NCI-H146 treated with DMSO at 0.1 percent for 48 hours (cell line): Measurements from ENCODE around the gene TLE4.
"Not testable (repeated sequence)": the region's sequence is repeated elsewhere in the genome, so short reads cannot be mapped to it uniquely, and the experiment has no call there.

Source experiments
- DNase-seq: peaks from one replicate; lab custom pipeline; 2025; ENCODE audit not compliant: unreplicated experiment; lab: John Stamatoyannopoulos, UW

The TLE4 gene

DNA sequence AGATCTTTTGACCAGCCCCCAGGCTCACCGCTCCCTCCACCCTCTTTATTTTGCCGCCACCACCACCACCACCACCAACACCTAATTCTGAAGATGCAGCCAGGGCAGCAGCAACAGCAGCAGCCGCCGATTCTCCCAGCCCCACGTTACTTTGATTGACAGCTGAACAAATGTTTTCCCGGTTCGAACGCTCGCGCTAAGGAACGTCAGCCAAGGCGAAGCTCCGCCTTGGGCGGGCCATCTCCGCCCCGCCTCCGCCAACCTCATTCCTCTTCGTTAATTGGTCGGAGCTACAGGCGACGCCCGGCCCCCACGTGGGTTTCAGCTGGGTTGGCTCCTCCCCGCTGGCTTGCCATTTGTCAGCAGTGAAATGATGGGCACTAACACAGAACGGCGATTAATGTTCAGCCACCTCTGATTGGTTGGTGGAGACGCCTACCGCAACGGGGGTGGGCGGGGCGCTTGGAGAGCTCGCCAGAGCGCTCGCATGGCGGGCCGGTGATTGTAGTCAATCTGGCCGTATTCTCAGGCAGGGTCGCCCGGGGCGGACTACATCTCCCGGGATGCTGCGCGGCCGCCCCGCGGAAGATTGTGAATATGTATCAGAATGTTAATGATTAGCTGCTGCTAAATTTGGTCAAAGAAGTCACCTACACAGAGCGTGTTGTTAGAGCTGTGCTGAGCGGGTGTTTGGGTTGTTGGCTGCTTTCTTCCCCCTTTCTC lies at the start of gene TLE4:
Gene TLE4 (plus strand): TSS at position 657 of the 723 bp plus-strand sequence. CDS start 826 bp downstream, outside the sequence.
- peak; percentile 97 for DNase-seq

DNA sequence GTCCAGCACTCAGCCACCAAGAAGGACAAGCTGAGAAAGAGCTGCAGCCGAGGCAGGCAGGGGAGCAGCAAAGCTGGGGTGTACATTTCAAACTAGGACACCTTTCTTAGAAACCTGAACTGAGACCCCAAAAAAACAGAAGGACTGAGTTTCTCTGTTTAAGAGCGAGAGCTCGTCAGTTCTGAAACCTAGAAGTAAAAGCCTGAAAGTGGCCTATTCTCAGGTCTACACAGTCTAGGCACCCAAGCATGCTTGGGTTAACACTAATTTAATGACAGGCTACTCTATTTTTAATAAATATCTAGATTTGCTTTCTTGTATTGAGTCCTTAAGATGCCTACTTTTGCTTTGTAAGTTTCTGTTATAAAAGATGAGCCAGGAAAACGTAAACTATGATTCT lies 49.0 kb upstream of the TLE4 start:
- no peak for DNase-seq

DNA sequence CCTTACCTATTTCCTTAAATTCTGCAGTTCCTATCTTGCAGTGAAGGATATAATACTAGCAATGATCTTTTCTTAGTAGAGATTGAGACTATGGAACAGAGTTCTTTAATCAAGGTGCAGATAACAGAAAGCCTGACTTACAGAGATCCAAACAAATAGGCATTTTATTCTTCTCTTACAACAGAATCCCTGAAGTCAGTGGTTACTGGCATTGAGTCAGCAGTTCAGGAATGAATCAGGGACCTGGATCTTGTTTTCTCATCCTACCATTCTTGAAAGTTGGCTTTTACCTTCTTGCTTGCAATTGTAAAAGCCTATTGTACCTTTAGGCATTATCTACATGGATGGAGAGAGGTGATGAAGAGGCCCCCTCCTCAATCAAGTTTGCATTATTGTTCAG lies 47.5 kb upstream of the TLE4 start:
- DNase-seq = no peak

DNA sequence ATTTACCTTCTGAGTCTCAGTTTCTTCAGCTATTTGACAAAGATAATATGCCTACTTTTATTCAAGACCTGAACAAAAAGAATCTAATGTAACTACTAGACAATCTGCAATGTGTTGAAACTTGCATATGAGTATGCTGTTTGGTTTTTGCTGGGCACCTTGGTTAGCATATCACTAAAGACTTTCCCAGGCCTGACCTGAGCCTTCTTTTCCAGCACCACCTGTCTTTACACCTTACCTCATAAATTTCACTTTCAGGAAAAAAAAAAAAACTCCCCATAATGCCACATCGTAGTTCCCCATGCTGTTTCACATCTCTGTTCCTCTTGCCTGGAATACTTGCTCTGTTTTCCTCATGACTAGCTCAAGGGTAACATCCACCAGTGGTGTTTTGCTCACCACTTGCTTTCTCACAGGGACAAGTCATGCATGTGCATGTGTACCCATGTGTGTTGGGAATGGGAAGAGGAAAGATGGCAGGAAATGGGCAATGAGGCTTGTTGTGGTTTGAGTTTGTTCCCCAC lies 45.6 kb upstream of the TLE4 start:
- DNase-seq = no peak

DNA sequence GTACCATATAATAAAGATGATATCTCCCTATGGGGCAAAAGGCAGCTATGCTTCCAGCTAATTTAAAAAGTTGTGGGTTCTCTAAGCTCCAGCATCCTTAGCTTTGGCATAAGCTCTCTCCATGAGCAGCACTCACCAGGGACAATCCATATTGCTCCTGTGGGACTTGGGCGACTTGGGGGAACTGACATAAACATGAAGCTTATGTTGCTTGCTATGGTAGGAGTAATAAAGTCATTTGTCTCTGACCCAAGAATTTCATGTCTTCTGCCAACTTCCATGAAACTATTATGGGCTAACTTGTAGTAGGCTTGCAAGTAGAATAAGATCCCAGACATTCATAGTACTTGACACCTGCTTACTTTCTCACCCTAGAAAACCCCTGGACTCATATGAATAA lies 36.2 kb upstream of the TLE4 start:
- no peak for DNase-seq

DNA sequence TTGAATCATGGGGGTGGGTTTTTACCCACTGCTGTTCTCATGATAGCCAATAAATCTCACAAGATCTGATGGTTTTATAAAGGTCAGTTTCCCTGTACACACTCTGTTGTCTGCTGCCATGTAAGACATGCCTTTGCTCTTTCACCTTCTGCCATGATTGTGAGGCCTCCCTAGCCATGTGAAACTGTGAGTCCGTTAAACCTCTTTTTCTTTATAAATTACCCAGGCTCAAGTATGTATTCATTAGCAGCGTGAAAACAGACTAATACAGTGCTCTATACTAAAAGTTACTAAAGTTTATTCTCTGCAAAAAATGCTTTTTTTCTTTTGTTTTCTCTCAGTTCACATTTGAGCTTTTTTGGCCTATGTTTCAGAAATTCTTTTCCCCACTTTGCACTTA lies 33.9 kb upstream of the TLE4 start:
- DNase-seq = no peak

DNA sequence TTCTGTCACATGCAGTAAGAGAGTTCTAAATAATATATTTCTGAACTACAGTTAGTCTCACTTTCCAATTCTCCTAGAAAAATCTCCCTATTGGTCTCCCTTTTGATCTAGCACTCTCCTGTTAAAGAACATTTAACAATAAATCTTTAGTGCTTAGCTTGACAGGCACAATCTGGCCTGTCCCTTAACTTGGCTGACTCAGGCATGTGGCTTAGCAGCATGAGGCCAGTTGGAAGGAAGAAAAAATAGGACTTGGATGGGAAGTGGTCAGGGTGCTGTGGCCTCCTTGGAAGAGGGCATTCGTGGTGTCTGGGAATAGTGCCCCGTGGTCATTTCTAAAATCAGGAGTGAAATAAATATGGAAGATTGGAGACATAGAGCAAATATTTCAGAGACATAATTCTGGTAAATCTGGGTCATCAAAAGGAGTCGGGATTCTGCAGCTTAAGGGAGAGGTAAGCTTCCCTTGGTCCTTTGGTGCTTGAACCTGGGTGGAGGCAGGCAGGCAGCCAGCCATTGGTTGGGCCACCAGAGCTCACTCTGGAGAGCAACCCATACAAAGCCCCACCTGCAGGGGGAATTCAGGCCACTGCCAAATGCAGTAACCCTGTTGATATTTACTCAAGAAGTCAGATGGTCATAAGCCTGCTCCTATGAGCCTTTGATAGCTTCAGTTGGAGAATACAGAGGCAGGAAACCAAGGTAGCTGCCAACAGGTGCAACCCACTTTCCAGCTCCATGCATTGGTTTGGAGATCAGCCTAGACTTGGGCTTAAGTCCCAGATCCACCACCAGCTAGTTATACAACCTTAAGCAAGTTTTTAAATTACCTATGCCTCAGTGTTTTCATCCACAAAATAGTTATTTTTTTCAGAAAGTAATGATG lies 28.8 kb upstream of the TLE4 start:
- DNase-seq = no peak

DNA sequence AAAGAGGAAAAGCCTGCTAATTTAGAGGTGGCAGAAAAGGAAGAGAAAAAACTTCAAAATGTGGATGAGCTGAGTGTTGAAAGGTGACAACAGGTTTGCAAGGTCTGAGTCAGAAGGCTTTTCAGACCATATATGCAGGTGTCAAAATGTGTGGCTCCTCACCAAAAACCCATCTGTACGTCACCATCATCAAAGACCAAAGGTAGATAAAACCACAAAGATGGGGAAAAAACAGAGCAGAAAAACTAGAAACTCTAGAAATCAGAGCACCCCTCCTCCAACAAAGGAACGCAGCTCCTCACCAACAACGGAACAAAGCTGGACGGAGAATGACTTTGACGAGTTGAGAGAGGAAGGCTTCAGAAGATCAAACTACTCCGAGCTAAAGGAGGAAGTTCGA lies 27.4 kb upstream of the TLE4 start:
- not testable (repeated sequence) for DNase-seq

DNA sequence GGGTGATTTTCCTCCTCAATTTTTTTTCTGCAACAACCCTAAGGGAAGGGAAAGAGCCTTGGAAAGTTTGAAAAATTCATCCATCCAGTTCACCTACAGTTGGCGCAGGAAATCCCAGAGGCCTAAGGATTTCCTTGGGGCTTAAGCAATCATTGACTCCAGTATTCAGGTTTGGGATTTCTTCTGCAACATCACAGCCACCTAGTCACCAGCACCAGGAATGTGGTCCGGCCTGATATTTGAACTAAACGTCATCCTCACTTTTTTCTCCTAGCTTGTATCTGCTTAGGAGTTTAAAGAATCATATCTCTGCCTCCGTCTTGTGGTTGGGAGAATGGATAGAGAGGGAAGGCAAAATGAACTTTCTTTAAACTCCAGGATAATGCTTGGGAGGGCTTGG lies 20.2 kb upstream of the TLE4 start:
- no peak for DNase-seq

DNA sequence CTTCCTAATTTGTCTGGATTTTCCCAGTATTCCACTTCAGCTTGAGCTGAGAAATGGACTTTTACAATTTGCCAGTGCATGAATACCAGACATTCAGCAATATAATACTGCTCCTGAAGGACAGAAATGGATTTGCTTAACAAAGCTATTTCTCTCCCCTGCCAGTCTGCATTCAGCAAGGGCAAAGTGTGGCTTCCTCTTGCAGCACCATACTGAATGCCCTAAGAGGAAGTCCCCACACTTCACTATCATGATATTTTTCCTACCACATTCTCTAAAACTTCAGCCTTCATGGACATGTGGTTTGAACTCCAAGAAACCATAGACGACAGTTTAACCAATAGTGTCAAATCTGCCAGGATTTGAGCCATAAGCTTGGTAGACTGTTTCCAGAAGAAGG lies 19.8 kb upstream of the TLE4 start:
- DNase-seq = no peak

DNA sequence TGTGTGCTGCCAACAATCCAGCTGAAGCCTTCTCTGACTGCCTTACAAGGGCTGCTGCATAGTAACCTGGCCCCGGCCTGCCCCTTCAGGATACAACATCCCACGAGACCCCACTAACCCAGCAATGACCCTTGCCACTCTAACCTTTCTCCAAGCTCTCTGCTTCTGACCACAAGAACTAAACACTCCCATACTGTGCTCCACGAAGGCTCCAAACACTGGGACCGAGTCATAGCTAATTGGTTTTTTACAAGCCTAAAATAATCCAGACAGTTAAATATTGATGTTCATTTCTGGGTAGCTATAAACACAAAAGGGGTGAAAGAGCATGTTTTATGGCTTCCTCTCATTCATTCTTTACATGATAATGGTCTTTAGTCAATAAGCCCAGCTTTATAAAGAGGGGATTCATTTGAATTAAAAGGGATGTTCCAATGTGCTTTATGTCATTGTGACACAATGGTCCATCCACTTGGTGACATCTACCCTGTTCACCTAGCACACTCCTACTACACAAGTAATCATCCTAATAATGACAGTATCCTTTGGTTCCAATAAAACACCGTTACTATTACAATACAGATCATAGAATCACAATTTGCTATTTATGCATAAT lies 16.2 kb upstream of the TLE4 start:
- DNase-seq = no peak

DNA sequence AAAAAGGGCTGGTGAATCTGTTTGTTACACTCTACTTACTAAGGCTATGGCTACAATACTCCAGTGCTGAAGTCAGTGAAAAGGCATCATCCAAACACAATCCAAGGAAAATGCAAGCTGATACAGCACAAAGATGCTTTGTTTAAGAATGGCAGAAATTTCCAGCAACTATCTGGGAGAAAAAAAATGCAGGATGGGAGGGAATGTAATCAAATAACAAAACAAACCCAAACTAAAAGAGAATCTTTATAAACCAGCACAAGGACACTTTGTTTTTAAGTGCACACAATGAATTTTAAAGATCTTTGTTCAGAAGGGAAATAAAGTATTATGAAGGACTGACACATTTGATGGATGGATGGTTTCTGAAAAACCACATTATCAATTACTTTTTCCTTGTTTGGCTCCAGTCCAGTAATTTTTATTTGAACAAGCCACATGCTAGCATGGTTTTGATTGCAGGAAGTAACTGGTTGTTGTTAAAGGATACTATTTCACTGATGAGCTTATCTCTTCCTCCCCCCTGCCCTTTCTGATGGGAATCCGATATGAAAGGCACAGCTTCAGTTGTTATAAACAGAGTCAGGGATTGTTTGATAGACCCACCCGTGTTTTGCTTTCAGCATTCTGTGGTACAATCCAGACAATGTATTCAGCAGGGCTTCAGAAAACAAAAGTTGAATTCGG lies 12.1 kb upstream of the TLE4 start:
- DNase-seq = peak; percentile 56

DNA sequence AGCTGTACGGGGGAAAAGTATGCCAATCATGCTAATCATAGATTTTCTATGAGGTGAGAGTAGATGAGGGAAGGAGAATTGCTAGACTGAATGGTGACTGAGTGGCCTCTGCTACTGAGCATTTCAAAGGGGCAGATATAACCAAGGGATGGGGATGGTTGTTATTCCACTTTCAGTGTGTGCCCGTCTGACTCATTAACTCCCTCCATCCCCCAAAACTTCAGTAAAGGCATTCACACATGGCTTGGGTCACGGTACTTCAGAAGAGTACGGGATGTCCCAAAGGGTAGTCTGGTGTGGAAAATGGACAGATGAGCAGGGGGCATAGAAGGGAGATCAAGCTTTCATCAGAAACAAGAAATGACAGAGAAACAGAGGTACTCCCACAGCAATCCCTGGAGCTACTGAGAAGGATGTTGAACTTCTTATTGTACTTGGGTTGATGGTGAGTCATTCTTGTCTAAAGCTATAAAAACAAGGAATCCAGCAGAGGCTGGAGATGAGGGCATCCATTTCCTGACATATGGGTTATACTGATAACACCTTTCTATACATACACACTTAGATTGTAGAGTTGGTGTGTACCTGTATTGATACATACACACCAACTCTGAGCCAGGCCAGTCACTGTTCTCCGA lies 8.9 kb upstream of the TLE4 start:
- DNase-seq = no peak

DNA sequence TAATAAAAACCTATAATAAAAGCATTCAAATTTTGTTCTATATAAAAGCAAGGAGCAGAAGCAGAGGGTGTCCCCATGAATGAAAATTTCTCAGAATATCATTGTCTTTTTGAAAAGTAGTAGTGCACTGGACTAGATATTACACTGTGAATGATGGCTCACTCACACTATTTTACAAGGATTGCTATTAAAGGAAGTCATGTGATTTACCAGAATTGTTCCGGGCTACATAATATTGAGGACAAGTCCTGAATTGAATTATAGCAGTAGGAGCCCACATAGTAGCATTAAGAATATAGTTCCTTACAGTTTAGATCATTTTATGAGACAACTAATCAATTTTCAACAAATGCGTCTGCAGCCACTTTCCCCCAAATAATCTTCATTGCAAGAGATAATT lies 7.7 kb upstream of the TLE4 start:
- DNase-seq = no peak

DNA sequence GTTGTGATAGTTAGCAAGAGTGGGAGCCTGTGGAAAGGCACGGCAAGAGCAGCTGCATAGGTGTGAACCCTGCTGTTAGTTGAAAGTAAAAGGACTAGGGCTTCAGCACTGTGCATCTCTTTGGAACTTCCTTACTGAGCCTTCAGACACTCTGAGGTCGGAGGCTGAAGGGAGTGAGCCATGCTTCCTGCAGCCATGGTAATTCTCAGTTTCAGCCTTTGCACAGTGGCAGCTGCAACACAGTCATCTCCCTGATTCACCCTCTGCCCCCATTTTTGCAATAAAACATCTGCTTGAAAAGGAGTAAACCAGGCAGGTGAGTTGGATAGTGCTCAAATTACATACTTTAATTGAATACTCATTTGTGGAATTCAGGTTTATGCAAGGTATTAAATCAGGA lies 6.5 kb upstream of the TLE4 start:
- DNase-seq = no peak

DNA sequence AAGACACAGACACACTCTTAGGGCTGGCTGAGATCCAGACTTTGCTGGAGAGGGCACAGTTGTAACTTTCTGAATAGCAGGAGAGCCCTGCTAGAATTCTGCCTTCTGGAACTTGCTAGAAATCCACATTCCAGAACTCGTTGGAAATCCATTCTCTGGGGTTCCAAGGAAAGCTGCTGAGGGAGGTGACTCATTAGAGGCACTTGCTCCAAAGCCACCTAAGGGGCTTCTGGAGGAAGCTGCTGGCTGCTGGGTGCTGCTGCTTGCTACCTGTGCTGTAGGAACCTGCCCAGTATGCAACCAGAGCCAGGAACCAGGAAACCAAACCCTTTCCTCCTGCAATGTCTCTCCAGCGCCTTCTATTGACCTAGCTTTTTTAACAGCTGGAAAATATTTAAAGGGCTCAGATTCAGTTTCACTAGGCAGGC lies 4.1 kb upstream of the TLE4 start:
- no peak for DNase-seq

DNA sequence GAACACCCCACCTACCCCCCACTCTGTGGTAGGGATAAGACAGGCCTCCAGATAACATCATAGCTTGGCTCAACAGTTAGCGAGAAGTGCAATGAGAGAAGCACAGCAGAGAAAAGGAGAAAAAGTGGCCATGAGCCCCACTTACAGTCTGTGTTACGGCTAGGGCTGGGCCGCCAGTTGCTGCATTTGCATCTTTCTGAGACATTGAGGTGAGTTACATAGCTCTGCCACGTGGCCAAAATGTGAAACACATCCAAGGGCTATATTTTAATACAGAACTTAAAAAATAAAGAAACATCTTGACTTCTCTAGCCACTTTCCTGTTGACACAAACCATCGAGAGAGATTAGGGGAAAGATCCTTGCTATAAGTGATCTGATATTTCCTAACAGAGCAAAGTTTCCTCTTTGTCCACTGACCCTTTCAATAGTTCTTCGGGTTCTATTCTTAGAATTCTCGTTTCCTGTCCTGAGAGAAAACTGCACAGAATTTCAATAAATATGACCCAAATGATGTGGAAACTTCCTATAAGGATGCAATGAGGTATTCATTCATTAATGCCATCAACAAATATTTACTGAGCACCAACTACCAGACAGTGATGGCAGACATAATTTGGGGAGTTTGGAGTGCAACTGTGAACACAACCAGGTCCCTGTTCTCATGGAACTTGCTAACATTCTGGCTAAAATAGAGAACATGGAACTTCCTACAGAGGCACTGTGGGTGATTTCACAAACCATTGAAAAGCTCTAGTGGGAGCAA lies 3.2 kb upstream of the TLE4 start:
- no peak for DNase-seq

DNA sequence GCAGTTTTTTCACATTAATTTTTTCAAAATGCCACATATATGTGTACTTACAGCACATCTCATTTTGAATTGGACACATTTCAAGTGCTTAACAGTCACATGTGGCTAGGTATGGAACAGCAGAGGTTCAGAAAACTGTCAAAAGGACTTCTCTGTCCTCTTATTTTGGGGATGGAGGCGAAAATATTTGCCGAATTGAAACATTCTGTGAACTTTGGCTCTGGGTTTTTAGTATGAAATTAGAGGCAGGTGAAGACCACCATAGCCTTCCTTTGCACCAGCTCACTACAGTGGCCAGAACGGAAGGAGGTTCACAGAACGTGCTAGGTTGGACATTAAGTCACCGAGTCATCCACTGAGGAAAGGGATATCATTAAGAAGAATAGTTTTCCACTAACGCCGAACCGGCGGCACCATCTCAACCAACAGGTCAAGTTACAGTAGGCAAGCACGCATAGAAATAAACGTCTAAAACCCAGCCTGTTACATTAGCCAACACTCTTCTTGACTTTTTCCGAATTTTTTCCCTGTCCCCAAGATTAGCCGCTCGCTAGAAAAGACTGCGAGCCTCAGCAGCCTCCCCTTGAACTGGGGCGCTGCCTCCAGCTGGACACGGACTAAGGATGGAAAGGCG lies 1.8 kb upstream of the TLE4 start:
- no peak for DNase-seq
